NOMO-1 treated with DMSO at 0.1 percent for 48 hours (cell line): ENCODE data around the gene RNF175.
"Not testable (repeated sequence)": the region's sequence is repeated elsewhere in the genome, so short reads cannot be mapped to it uniquely, and the experiment has no call there.

ENCODE experiments used
- DNase-seq: peaks from one replicate; lab custom pipeline; 2025; ENCODE audit not compliant: unreplicated experiment; lab: John Stamatoyannopoulos, UW

RNF175 gene

GRCh38 chr4:153684182-153684970, 75.4 kb downstream of the RNF175 start, which contains the start of gene TLR2:
TLR2 (plus strand) TSS chr4:153684280; CDS start chr4:153702908, 18,628 bp downstream.
- DNase-seq = peak; percentile 84

- no peak for DNase-seq
Measured at GRCh38 chr4:153683763-153684181, 76.1 kb downstream of the RNF175 start.

- no peak for DNase-seq
Measured at GRCh38 chr4:153679486-153679885, 80.3 kb downstream of the RNF175 start.

DNA sequence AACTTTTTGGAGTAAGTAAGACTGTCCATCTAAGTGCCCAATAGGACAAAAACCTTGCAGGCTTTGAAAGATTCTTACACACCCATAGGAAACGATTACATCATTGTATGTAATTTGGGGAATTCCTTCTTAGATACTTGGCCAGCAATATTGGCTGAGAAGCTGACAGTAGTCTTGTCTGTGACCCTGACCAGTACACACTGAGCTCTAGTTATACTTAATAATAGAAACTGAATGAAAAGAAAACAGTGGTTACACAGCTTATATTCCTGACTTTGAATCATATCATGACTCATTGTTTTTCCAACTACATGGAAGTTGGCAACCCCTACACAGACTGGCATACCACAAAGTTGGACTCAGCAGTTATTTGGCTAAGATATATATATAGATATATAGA, 82.8 kb downstream of the RNF175 start:
- DNase-seq = no peak

- no peak for DNase-seq
Measured at GRCh38 chr4:153676486-153676885, 83.3 kb downstream of the RNF175 start.

DNA sequence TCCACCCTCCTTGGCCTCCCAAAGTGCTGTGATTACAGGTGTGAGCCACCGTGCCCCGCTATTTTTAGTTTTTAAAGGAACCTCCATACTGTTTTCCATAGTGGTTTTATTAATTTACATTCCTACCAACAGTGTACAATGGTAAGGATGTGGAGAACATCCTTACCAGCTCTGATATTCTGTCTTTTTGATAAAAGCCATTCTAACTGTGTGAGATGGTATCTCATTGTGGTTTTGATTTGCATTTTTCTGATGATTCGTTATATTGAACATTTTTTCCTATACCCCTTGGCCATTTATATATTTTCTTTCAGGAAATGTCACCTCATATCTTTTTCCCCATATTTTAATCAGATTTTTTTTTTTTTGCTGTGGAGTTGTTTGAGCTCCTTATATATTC, 90.0 kb downstream of the RNF175 start:
- DNase-seq = no peak

DNA sequence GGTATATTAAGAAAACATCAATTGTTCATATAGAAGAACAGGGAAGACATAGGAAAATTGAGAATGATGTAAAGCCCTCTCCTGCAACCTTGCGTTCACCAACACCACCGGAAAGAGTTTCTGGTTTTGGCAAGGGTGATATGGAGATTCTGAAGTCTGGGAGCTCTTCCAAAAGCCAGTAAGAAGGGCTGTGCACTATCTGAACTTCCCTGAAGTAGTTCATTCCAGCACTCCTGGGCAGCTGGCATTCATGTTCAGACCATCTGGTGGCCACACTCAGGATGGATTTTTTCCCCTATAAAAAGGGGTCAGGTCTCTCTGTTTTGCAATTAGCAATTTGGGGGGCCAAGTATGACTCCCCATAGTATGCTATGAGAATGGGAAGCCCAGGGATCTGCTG, 91.2 kb downstream of the RNF175 start:
- DNase-seq = no peak

DNA sequence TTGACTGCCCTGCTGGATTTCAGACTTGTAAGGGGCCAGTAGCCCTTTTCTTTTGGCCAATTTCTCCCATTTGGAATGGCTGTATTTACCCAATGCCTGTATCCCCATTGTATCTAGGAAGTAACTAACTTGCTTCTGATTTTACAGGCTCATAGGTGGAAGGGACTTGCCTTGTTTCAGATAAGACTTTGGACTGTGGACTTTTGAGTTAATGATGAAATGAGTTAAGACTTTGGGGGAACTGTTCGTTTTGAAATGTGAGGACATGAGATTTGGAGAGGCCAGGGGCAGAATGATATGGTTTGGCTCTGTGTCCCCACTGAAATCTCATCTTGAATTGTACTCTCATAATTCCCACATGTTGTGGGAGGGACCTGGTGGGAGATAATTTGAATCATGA, 93.3 kb downstream of the RNF175 start:
- not testable (repeated sequence) for DNase-seq

DNA sequence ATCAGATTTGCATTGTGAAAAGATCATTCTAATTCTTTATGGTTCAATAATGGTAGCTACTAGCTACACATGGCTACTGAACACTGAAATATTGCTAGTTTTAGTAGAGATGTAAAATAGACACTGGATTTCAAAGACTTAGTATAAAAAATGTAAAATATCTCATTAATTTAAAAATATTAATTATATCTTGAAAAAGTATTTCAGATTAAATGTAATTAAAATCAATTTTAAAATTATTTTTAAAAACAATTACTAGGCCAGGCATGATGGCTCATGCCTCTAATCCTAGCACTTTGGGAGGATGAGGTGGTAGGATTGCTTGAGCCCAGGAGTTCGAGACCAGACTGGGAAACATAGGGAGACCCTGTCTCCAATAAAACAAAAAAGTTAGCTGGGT, 96.2 kb downstream of the RNF175 start:
- DNase-seq = no peak

GRCh38 chr4:153661908-153662307, 97.9 kb downstream of the RNF175 start:
- no peak for DNase-seq

GRCh38 chr4:153661215-153661822, 98.5 kb downstream of the RNF175 start:
- peak; percentile 97 for DNase-seq
